Heart left ventricle (tissue), 16 donors: ENCODE measurements around the gene ANKRD11. TPM values are rescaled to one million over a fixed set of nuclear protein-coding genes. Genes with fewer than 3 reads are reported as not detected.
"Not testable (repeated sequence)": the region's sequence is repeated elsewhere in the genome, so short reads cannot be mapped to it uniquely, and the experiment has no call there.

Experiments
- ATAC-seq, 4 donors: fragments of 200-7000 bp; cut with Tn5 transposase; one replicate each; pipeline ENCODE4 v1.9.1; 2020 to 2022; ENCODE audit warnings: moderate library complexity in 4 of 4, mild to moderate bottlenecking in 3 of 4, moderate number of reproducible peaks in 1 of 4
- DNase-seq, 5 donors: peaks; one replicate each; pipeline ENCODE4 v3.0.0-alpha.2; 2020
- H3K27ac ChIP-seq, 12 donors: fragments of 200-600 bp; sonication (generic) in 4 of 12; one replicate each; pipeline versions ENCODE4 v1.5.0 to v1.8.0; 2016 to 2022; ENCODE audit warnings: mild to moderate bottlenecking in 2 of 12
- H3K27me3 ChIP-seq, 9 donors: fragments of 200-600 bp; sonication (generic) in 2 of 9; one replicate each; pipeline versions ENCODE4 v1.5.1 to v1.8.0; 2016 to 2022; ENCODE audit warnings: mild to moderate bottlenecking in 3 of 9
- H3K36me3 ChIP-seq, 9 donors: fragments of 200-600 bp; sonication (generic) in 2 of 9; one replicate each; pipeline versions ENCODE4 v1.5.0 to v1.8.0; 2018 to 2022; ENCODE audit warnings: mild to moderate bottlenecking in 2 of 9
- H3K4me1 ChIP-seq, 12 donors: fragments of 200-600 bp; sonication (generic) in 4 of 12; one replicate each; pipeline versions ENCODE4 v1.5.0 to v1.8.0; 2016 to 2022; ENCODE audit warnings: mild to moderate bottlenecking in 3 of 12
- H3K4me3 ChIP-seq, 12 donors: fragments of 200-600 bp; sonication (generic) in 4 of 12; one replicate each; pipeline versions ENCODE4 v1.5.0 to v1.8.0; 2017 to 2022; ENCODE audit warnings: mild to moderate bottlenecking in 9 of 12, moderate library complexity in 4 of 12
- H3K9me3 ChIP-seq, 12 donors: fragments of 200-600 bp; sonication (generic) in 4 of 12; one replicate each; pipeline versions ENCODE4 v1.5.0 to v1.8.0; 2016 to 2022; ENCODE audit warnings: mild to moderate bottlenecking in 1 of 12
- POLR2A ChIP-seq, 2 donors: fragments of 450-650 bp; IDR thresholded peaks; one replicate each; pipeline ENCODE4 v1.6.1; 2017; ENCODE audit warnings: antibody characterized with exemption in 2 of 2, mild to moderate bottlenecking in 2 of 2, moderate library complexity in 2 of 2
- WGBS, 4 donors: extraction: QIAGEN DNeasy Blood & Tissue Kit in 2 of 4; methylation state at CpG; one replicate each; pipeline versions ENCODE4 v1.1.5 to v1.1.7; 2013 to 2018; 5-methylcytosine and 5-hydroxymethylcytosine counted together
- intact Hi-C, 10 donors: fragments of 100-400 bp; cut with DNase I; formaldehyde crosslinking; loops; one replicate each; pipeline versions ENCODE4 v1.11.1 to v1.14.2; 2022
- polyA plus RNA-seq, 2 donors: library from polyadenylated mRNA; stranded (reverse); fragments of 200-250 nt; gene quantifications; one replicate each; pipeline ENCODE4 v1.2.3, GENCODE V29; 2013
- total RNA-seq, 9 donors: library from RNA; depleted of rRNA in 2 of 9; stranded (reverse); fragments of >200 nt in 2 of 9; fragmentation: NEBNext Ultra II Directional in 3 of 9; extraction: Animal tissue kit (Norgen Biotek cat#: 25700) in 3 of 9; gene quantifications; one replicate each; pipeline versions ENCODE4 v1.1.0 to v1.2.4, GENCODE V29; 2016 to 2023
- TF ChIP-seq, protein P1 (sequence below), 12 donors: fragments of 200-600 bp; sonication (generic) in 4 of 12; IDR thresholded peaks; one replicate each; pipeline versions ENCODE4 v1.5.0 to v1.8.0; 2018 to 2022; ENCODE audit warnings: antibody characterized with exemption in 12 of 12, mild to moderate bottlenecking in 5 of 12
- donor health status: ischemic (EF 13 %, LVEDD 7.1; RV severe dilation, severe dysfunction).
- donor health status: healthy with polysubstance abuse.
- donor health status: DM: no; HTN: yes; CAD: no.
- donor health status: DM: no; HTN: no; CAD: no.
- donor health status: ischemic (EF 25% LVEDD 6.9; RV normal size, moderate dysfunction).
- donor health status: ischemic (EF 25% LVEDD 5.7; RV mildly dilated, moderate dysfunction).
- donor health status: healthy.
- donor health status: DM: yes; HTN: yes; CAD: no.
- donor health status: ischemic (EF 35%, LVEDD 5.7; RV mildly dilated, moderate dysfunction).
- donor health status: nonischemic (EF 11% LVEDD 7.7; RV severe dilation, severe dysfunction).
- donor health status: DM: yes; HTN: yes; CAD: no.
- donor health status: PGD.
- donor health status: ischemic (EF 29% LVEDD 5.4; RV normal size, mild dysfunction).
- donor health status: nonischemic (EF 23%, LVEDD 6.1; RV moderate dilation, normal function).

Gene ANKRD11
- total and polyA plus RNA-seq, 11 donors: 53.6 to 123 (median 67.7) TPM

DNA sequence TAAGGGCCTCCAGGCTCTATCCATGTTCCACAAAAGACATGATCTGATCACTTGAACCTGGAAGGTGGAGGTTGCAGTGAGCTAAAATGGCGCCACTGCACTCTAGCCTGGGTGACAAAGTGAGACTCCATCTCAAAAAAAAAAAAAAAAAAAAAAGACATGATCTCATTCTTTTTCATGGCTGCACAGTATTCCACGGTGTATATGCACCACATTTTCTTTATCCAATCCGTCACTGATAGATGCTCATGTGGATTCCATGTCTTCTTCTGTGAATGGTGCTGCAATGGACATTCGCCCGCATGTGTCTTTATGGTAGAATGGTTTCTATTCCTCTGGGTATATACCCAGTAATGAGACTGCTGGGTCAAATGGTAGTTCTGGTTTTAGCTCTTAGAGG lies 124.4 kb downstream of the ANKRD11 start:
- Histone ChIP-seq H3K4me3 (no peak overlapping the region), H3K27me3 (no peaks in the 10 kb centered on the region), H3K9me3 (no peaks in the 10 kb centered on the region), H3K27ac (no peak overlapping the region), H3K36me3 (peaks cover 0 to 8% (median 0%) of the 10 kb centered on the region in 9 donors), H3K4me1 (peaks cover 0 to 89% (median 68%) of the 10 kb centered on the region in 12 donors)
- WGBS, 4 donors: 96 to 99% (median 98%) methylated on average over 5 of the region's 5 CpGs
- TF ChIP-seq POLR2A (IDR thresholded peaks at IDR 0.05): no peak
- TF ChIP-seq, protein P1, sequence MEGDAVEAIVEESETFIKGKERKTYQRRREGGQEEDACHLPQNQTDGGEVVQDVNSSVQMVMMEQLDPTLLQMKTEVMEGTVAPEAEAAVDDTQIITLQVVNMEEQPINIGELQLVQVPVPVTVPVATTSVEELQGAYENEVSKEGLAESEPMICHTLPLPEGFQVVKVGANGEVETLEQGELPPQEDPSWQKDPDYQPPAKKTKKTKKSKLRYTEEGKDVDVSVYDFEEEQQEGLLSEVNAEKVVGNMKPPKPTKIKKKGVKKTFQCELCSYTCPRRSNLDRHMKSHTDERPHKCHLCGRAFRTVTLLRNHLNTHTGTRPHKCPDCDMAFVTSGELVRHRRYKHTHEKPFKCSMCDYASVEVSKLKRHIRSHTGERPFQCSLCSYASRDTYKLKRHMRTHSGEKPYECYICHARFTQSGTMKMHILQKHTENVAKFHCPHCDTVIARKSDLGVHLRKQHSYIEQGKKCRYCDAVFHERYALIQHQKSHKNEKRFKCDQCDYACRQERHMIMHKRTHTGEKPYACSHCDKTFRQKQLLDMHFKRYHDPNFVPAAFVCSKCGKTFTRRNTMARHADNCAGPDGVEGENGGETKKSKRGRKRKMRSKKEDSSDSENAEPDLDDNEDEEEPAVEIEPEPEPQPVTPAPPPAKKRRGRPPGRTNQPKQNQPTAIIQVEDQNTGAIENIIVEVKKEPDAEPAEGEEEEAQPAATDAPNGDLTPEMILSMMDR (IDR thresholded peaks at IDR 0.05): no peak
- DNase-seq (no peak), ATAC-seq (no peak)
- intact Hi-C loops: no loop called here

DNA sequence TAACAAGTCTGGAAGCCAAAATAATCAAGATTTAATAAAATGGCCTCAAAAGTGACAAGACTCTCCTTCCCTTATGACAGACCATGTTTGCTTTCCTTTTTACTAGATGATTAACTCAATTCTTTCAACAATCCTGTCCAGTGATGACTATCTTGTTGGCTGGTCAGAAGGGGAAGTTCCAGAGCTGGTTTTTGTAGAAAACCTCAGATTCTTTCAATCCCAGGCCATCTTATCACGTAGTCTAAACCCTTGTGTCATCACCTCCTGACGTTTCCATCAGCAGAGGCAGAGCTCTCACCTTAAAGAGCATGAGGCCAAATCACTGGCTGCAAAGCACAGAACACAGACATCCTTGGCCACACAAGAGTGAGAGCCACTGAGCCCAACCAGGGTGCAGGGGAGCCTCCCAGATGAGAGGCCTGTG lies 125.3 kb downstream of the ANKRD11 start:
- Histone ChIP-seq H3K9me3 (no peaks in the 10 kb centered on the region), H3K4me3 (no peak overlapping the region), H3K27ac (peak overlapping the region in 1 of 12 donors; percentile 21), H3K27me3 (no peaks in the 10 kb centered on the region), H3K36me3 (no peaks in the 10 kb centered on the region), H3K4me1 (peaks cover 0 to 91% (median 71%) of the 10 kb centered on the region in 12 donors)
- 43 to 63% (median 51%) methylated on average over 2 of the region's 2 CpGs for WGBS, 4 donors
- TF ChIP-seq, protein P1 (IDR thresholded peaks at IDR 0.05): no peak
- TF ChIP-seq POLR2A (IDR thresholded peaks at IDR 0.05): no peak
- no peak for DNase-seq
- intact Hi-C loops: no loop called here
- ATAC-seq: no peak

DNA sequence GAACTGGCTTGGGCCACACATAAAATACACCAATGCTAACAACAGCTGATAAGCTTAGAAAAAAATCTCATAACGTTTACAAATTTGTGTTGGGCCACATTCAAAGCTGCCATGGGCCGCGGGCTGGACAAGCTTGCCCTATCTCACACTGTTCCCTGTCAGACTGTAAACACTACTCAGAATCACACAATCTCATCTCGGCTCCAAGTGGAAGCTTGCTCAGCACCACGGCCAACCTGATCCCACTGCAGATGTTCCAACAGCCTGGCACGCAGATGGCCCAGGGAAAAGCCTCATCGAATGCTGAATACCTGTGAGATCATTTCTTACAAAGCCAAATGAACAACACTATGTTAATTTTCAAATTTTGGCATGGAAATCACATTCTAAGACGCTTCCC lies 125.8 kb downstream of the ANKRD11 start:
- H3K27ac ChIP-seq: peak overlapping the region in 2 of 12 donors; percentile 21 to 22
- H3K27me3 ChIP-seq: no peaks in the 10 kb centered on the region
- ATAC-seq (peak in 1 of 4 donors; percentile 24), DNase-seq (no peak)
- WGBS, 4 donors: 42 to 58% (median 46%) methylated on average over 8 of the region's 8 CpGs
- H3K4me3 ChIP-seq: no peak overlapping the region
- no peaks in the 10 kb centered on the region for H3K36me3 ChIP-seq
- no peaks in the 10 kb centered on the region for H3K9me3 ChIP-seq
- intact Hi-C loops: no loop called here
- TF ChIP-seq POLR2A (IDR thresholded peaks at IDR 0.05): no peak
- TF ChIP-seq, protein P1 (IDR thresholded peaks at IDR 0.05): no peak
- H3K4me1 ChIP-seq: peaks cover 0 to 90% (median 70%) of the 10 kb centered on the region in 12 donors

DNA sequence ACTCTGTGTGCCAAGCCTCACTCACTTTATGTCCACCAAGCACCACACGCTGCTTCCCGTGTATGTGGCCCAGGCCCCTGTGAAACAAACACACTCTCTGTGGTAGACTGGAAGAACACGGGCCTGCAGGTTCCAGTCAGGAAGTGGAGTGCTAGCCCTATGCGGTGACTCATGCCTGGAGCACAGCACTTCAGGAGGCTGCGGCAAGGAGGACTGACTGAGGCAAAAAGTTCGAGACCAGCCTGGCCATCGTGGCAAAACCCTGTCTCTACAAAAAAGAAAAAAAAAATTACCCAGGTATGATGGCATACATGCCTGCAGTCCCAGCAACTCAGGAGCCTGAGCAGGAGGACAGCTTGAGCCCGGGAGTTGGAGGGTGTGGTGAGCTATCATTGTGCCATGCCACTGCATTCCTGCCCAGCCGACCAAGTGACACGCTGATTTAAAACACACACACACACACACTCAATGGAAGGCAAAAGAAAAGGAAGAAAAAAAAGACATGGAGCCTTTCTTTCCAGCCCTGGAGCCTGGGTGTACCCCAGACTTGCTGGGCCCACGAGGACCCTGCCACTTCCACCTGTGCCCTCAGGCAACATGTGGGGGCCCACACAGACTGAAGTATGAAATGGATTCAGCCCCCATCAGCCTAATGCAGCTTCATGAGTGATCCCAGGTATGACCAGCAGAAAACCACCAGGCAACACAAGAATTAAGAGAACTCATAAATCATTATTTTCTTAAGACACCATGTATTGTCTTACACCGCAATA lies 126.6 kb downstream of the ANKRD11 start:
- ATAC-seq (peak; percentile 44 to 59 (median 54)), DNase-seq (peak in 1 of 5 donors; percentile 52)
- TF ChIP-seq POLR2A (IDR thresholded peaks at IDR 0.05): no peak
- TF ChIP-seq, protein P1 (IDR thresholded peaks at IDR 0.05): no peak
- Histone ChIP-seq H3K36me3 (no peaks in the 10 kb centered on the region), H3K4me3 (no peak overlapping the region), H3K27ac (peak overlapping the region in 3 of 12 donors; percentile 8 to 32 (median 22)), H3K4me1 (peaks cover 0 to 91% (median 72%) of the 10 kb centered on the region in 12 donors), H3K9me3 (no peaks in the 10 kb centered on the region), H3K27me3 (no peaks in the 10 kb centered on the region)
- intact Hi-C loops: no loop called here
- 35 to 40% (median 38%) methylated on average over 12 of the region's 12 CpGs for WGBS, 4 donors

DNA sequence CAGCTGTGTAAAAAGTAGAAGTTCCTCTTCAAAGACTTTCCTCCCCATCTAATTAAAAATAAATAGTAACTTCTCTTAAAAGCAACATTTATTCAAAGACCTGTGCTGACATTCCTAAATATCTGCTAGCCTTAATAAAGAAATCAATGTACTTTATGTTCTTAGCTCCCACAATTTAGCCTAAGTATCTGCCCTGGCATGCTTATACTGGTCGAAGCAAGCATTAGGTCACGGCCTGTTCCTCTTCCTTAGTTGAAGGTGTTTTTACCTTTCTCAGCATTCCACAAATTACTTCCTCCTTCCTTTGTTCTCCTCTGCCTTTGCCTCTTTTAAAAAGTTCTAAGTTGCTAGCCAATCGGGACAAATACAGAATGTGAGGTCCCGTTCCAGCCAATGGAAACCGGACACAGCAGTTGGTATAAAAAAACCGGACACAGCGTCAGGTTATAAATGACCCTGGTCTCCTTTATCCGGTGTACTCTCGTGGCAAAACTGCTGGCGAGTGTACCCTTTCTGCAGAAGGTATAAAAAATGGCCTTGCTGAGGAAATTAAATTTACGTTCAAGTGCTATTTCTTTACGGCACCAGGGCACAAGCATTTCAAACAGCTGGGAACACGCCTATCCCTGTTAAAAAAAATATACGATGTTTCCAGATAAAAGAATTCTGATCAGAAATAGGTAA lies 127.7 kb downstream of the ANKRD11 start:
- ATAC-seq, intact Hi-C loops, H3K36me3 ChIP-seq, H3K9me3 ChIP-seq, H3K27me3 ChIP-seq, H3K4me3 ChIP-seq, DNase-seq: not testable (repeated sequence)
- Histone ChIP-seq H3K4me1 (peaks cover 0 to 93% (median 79%) of the 10 kb centered on the region in 12 donors), H3K27ac (peak overlapping the region in 1 of 12 donors; percentile 78)
- WGBS, 4 donors: 60 to 73% (median 68%) methylated on average over 10 to 12 of the region's 14 CpGs
